CD4-positive, alpha-beta T cell (primary cell): Measurements from ENCODE around the gene STAT2. TPM values are rescaled to one million over a fixed set of nuclear protein-coding genes. Genes with fewer than 3 reads are reported as not detected.

Experiments
- ATAC-seq: fragments of 200-7000 bp; cut with Tn5 transposase; one replicate; pipeline ENCODE4 v1.10.0; 2022; ENCODE audit warnings: mild to moderate bottlenecking; ENCODE audit not compliant: poor library complexity
- CTCF ChIA-PET: fragments of 350-600 bp; sonication (Branson Sonifier 250); formaldehyde crosslinking; loops from one replicate; lab custom pipeline; 2021; ENCODE audit warnings: antibody characterized with exemption, inconsistent platforms; lab: Charles Lee
- POLR2A ChIA-PET: fragments of 350-600 bp; sonication (Branson Sonifier 250); formaldehyde crosslinking; loops from one replicate; lab custom pipeline; 2021; ENCODE audit warnings: antibody characterized with exemption, inconsistent platforms; lab: Charles Lee
- DNase-seq, 14 experiments: peaks; one replicate each; pipeline ENCODE4 v3.0.0-alpha.2; 2013 to 2020; ENCODE audit warnings: mixed read lengths in 2 of 14
- H3K27ac ChIP-seq, 2 donors: one replicate each; pipeline versions ENCODE4 v1.5.1 to v1.7.0; 2013; ENCODE audit warnings: low read length in 2 of 2, low read depth in 1 of 2, mild to moderate bottlenecking in 1 of 2
- H3K27me3 ChIP-seq, 2 experiments: 1 replicate in 1 of 2; 2 replicates in 1 of 2; pipeline versions ENCODE4 v1.6.1 to v1.7.0; 2013; ENCODE audit warnings: low read length in 2 of 2, control low read depth in 1 of 2, mild to moderate bottlenecking in 1 of 2, moderate library complexity in 1 of 2; ENCODE audit not compliant: insufficient read depth in 2 of 2, control insufficient read depth in 1 of 2
- H3K36me3 ChIP-seq: one replicate; pipeline ENCODE4 v1.6.1; 2013; ENCODE audit warnings: low read length, control low read depth; ENCODE audit not compliant: insufficient read depth
- H3K4me1 ChIP-seq: one replicate; pipeline ENCODE4 v1.6.1; 2013; ENCODE audit warnings: low read length, control low read depth; ENCODE audit not compliant: insufficient read depth
- H3K4me3 ChIP-seq: one replicate; pipeline ENCODE4 v1.5.1; 2013; ENCODE audit warnings: mild to moderate bottlenecking, low read length, moderate library complexity
- H3K9me3 ChIP-seq, 2 experiments: 1 replicate in 1 of 2; 2 replicates in 1 of 2; pipeline versions ENCODE4 v1.6.1 to v1.7.0; 2013; ENCODE audit warnings: low read length in 2 of 2, mild to moderate bottlenecking in 2 of 2, control low read depth in 1 of 2, moderate library complexity in 1 of 2; ENCODE audit not compliant: control insufficient read depth in 1 of 2, insufficient read depth in 1 of 2
- H3K27ac Mint-ChIP-seq: one replicate; pipeline ENCODE4 v1.8.0; 2020; ENCODE audit warnings: mixed read lengths
- H3K27me3 Mint-ChIP-seq: one replicate; pipeline ENCODE4 v1.8.0; 2021; ENCODE audit warnings: mixed read lengths
- H3K36me3 Mint-ChIP-seq: one replicate; pipeline ENCODE4 v1.8.0; 2021; ENCODE audit warnings: low read depth, mixed read lengths
- H3K4me1 Mint-ChIP-seq: one replicate; pipeline ENCODE4 v1.8.0; 2021; ENCODE audit warnings: low read depth, mixed read lengths
- H3K4me3 Mint-ChIP-seq: one replicate; pipeline ENCODE4 v1.8.0; 2020; ENCODE audit warnings: mild to moderate bottlenecking, mixed read lengths
- H3K9me3 Mint-ChIP-seq: one replicate; pipeline ENCODE4 v1.8.0; 2020; ENCODE audit warnings: mixed read lengths
- CTCF ChIP-seq: fragments of 200-600 bp; IDR thresholded peaks from one replicate; pipeline ENCODE4 v1.8.0; 2022; ENCODE audit warnings: antibody characterized with exemption, mild to moderate bottlenecking
- intact Hi-C, 2 experiments: fragments of 100-400 bp; cut with DNase I in 1 of 2; cut with micrococcal nuclease in 1 of 2; formaldehyde crosslinking; loops; one replicate each; pipeline versions ENCODE4 v1.15.1 to v1.9.0; 2023 to 2025; cut with DNase I, micrococcal nuclease
- total RNA-seq, 174 experiments: library from RNA in 2 of 174; stranded (reverse) in 2 of 174; gene quantifications; one replicate each; pipeline ENCODE4 v1.2.3 and lab custom pipeline; 2021 to 2026

STAT2 gene
- total RNA-seq, 2 experiments from 2014 or later: 114 to 125 TPM

GRCh38 chr12:56297400-56297799 lies 62.5 kb downstream of the STAT2 start:
- peaks cover 59% of the 10 kb centered on the region for H3K4me1 ChIP-seq
- H3K4me1 Mint-ChIP-seq: peaks cover 77% of the 10 kb centered on the region
- H3K27ac ChIP-seq: no peak overlapping the region

GRCh38 chr12:56296295-56296694 lies 63.6 kb downstream of the STAT2 start:
- Histone ChIP-seq H3K9me3 (no peaks in the 10 kb centered on the region), H3K27me3 (no peaks in the 10 kb centered on the region), H3K4me3 (no peak overlapping the region), H3K36me3 (peaks cover 25% of the 10 kb centered on the region), H3K4me1 (peaks cover 60% of the 10 kb centered on the region), H3K27ac (no peak overlapping the region)
- H3K9me3 Mint-ChIP-seq: no peaks in the 10 kb centered on the region
- no peak for ATAC-seq
- ChIA-PET POLR2A (no interaction called here), CTCF (interaction anchor here (0.6 kb wide), 1 partner anchor 142 kb away, joined by 4 read pairs; no protein-coding TSS in a partner anchor)
- no peaks in the 10 kb centered on the region for H3K27me3 Mint-ChIP-seq
- DNase-seq: no peak
- H3K4me3 Mint-ChIP-seq: peak overlapping the region; percentile 30
- peaks cover 60% of the 10 kb centered on the region for H3K36me3 Mint-ChIP-seq
- no peak for TF ChIP-seq CTCF
- intact Hi-C loops: no loop called here
- peak overlapping the region; percentile 59 for H3K27ac Mint-ChIP-seq
- peaks cover 75% of the 10 kb centered on the region for H3K4me1 Mint-ChIP-seq

More at GRCh38 chr12:56297400-56297799, 62.5 kb downstream of the STAT2 start:
- no peaks in the 10 kb centered on the region for H3K9me3 Mint-ChIP-seq
- no peaks in the 10 kb centered on the region for H3K27me3 ChIP-seq
- H3K9me3 ChIP-seq: no peaks in the 10 kb centered on the region
- no peak for ATAC-seq
- no peak overlapping the region for H3K4me3 ChIP-seq
- peak overlapping the region; percentile 59 for H3K27ac Mint-ChIP-seq
- intact Hi-C loops: no loop called here
- TF ChIP-seq CTCF: no peak
- H3K4me3 Mint-ChIP-seq: peak overlapping the region; percentile 71
- peaks cover 58% of the 10 kb centered on the region for H3K36me3 Mint-ChIP-seq
- H3K36me3 ChIP-seq: peaks cover 21% of the 10 kb centered on the region
- no peak for DNase-seq
- ChIA-PET POLR2A (interaction anchor here (3.6 kb wide), 1 partner anchor 19 kb away, joined by 31 read pairs; the partner anchor contains the start of gene CNPY2), CTCF (interaction anchor here (0.6 to 4.5 kb wide), 2 partner anchors 39 to 148 kb away, joined by 3 to 20 read pairs; partner anchors contain the start of gene ANKRD52)
- H3K27me3 Mint-ChIP-seq: no peaks in the 10 kb centered on the region

GRCh38 chr12:56293795-56294194 lies 66.1 kb downstream of the STAT2 start:
- Mint-ChIP-seq H3K4me3 (no peak overlapping the region), H3K9me3 (no peaks in the 10 kb centered on the region)
- POLR2A ChIA-PET: no interaction called here

More at GRCh38 chr12:56293795-56294194, 66.1 kb downstream of the STAT2 start:
- no peak for TF ChIP-seq CTCF
- Histone ChIP-seq H3K4me1 (peaks cover 50% of the 10 kb centered on the region), H3K9me3 (no peaks in the 10 kb centered on the region), H3K27ac (no peak overlapping the region), H3K36me3 (peaks cover 40% of the 10 kb centered on the region), H3K27me3 (no peaks in the 10 kb centered on the region), H3K4me3 (no peak overlapping the region)
- DNase-seq (no peak), ATAC-seq (no peak)
- CTCF ChIA-PET: interaction anchor here (0.6 kb wide), 1 partner anchor 228 kb away, joined by 3 read pairs; no protein-coding TSS in a partner anchor
- Mint-ChIP-seq H3K27ac (no peak overlapping the region), H3K27me3 (no peaks in the 10 kb centered on the region), H3K4me1 (peaks cover 59% of the 10 kb centered on the region), H3K36me3 (peaks cover 61% of the 10 kb centered on the region)
- intact Hi-C loops: no loop called here

Other genes starting within 250 kb of the STAT2 start
- gene RPL41, start 243.5 kb downstream of the STAT2 start, total RNA-seq: 1,000 to 10,000 TPM; 5,865 to 5,989 TPM
- gene ZC3H10, start 241.8 kb downstream of the STAT2 start, total RNA-seq: 1 to 10 TPM; 6.3 to 8.9 TPM
- 10 to 100 TPM; 88.5 to 90.3 TPM for gene ESYT1, start 231.8 kb downstream of the STAT2 start, total RNA-seq
- gene MYL6B, start 207.5 kb downstream of the STAT2 start, total RNA-seq: 1 to 10 TPM; 6.2 to 6.4 TPM
- gene MYL6, start 201.7 kb downstream of the STAT2 start, total RNA-seq: 100 to 1,000 TPM; 670 to 673 TPM
- gene SMARCC2, start 170.6 kb downstream of the STAT2 start, total RNA-seq: 100 to 1,000 TPM; 104 to 109 TPM
- gene RNF41, start 138.2 kb downstream of the STAT2 start, total RNA-seq: 10 to 100 TPM; 28.0 to 32.4 TPM
- gene NABP2, start 135.8 kb downstream of the STAT2 start, total RNA-seq: 1 to 10 TPM; 7.6 to 9.1 TPM
- under 1 TPM in 1 of 2 experiments, not detected in 1; 0.33 TPM for gene SLC39A5, start 130.1 kb downstream of the STAT2 start, total RNA-seq
- 10 to 100 TPM; 23.9 to 30.8 TPM for gene ANKRD52, start 101.7 kb downstream of the STAT2 start, total RNA-seq
- gene COQ10A, start 93.2 kb downstream of the STAT2 start, total RNA-seq: 10 to 100 TPM; 27.6 to 29.2 TPM
- 100 to 1,000 TPM; 139 to 145 TPM for gene CS, start 59.8 kb downstream of the STAT2 start, total RNA-seq
- gene CNPY2, start 44.1 kb downstream of the STAT2 start, total RNA-seq: 10 to 100 TPM; 30.5 to 33.4 TPM
- 100 to 1,000 TPM; 104 to 107 TPM for gene PAN2, start 26.1 kb downstream of the STAT2 start, total RNA-seq
- 10 to 100 TPM; 25.2 to 27.5 TPM for gene IL23A, start 21.2 kb downstream of the STAT2 start, total RNA-seq
- not detected for gene APOF, start 2.8 kb upstream of the STAT2 start, total RNA-seq
- 1 to 10 TPM; 3.0 to 3.1 TPM for gene TIMELESS, start 89.3 kb upstream of the STAT2 start, total RNA-seq
- not detected for gene MIP, start 94.5 kb upstream of the STAT2 start, total RNA-seq
- 1 to 10 TPM; 7.4 to 7.9 TPM for gene SPRYD4, start 108.5 kb upstream of the STAT2 start, total RNA-seq
- gene GLS2, start 128.1 kb upstream of the STAT2 start, total RNA-seq: 1 to 10 TPM; 1.6 to 2.2 TPM
- gene RBMS2, start 161.7 kb upstream of the STAT2 start, total RNA-seq: 10 to 100 TPM in 1 of 2 experiments, 1 to 10 TPM in 1; 5.1 to 10.8 TPM